PC-3 (cell line): ENCODE measurements around the gene PPCDC. TPM values are rescaled to one million over a fixed set of nuclear protein-coding genes. Genes with fewer than 3 reads are reported as not detected.

Experiments used
- ATAC-seq: fragments of 200-7000 bp; cut with Tn5 transposase; 2 replicates; pipeline ENCODE4 v1.9.1; 2020; ENCODE audit warnings: mild to moderate bottlenecking, moderate library complexity
- BruUV-seq: library from RNA; stranded (reverse); fragments of 400-500 nt; replicated peaks from 2 replicates; lab custom pipeline; 2021; lab: Mats Ljungman, UMichigan
- CTCF ChIA-PET: fragments of 300-600 bp; sonication (Branson Sonifier 250); formaldehyde crosslinking; loops from one replicate; lab custom pipeline; 2022; ENCODE audit warnings: antibody characterized with exemption; lab: Charles Lee
- POLR2A ChIA-PET: fragments of 300-600 bp; sonication (Branson Sonifier 250); formaldehyde crosslinking; loops from one replicate; lab custom pipeline; 2022; ENCODE audit warnings: antibody characterized with exemption; ENCODE audit not compliant: unreplicated experiment; lab: Charles Lee
- DNase-seq: peaks from one replicate; pipeline ENCODE4 v3.0.0-alpha.2; 2015
- H2AFZ ChIP-seq: fragments of 300-600 bp; sonication (generic); 2 replicates; pipeline ENCODE4 v1.6.0; 2016; ENCODE audit warnings: antibody characterized with exemption, low read length
- H3F3A ChIP-seq: fragments of 300-600 bp; sonication (generic); one replicate; pipeline ENCODE4 v1.6.0; 2017; ENCODE audit warnings: antibody characterized with exemption, low read length, control low read depth, mild to moderate bottlenecking; ENCODE audit not compliant: unreplicated experiment
- H3K27ac ChIP-seq: fragments of 300-600 bp; sonication (generic); 2 replicates; pipeline ENCODE4 v1.5.1; 2016; ENCODE audit warnings: mild to moderate bottlenecking, low read length
- H3K27me3 ChIP-seq: fragments of 300-600 bp; sonication (generic); 2 replicates; pipeline ENCODE4 v1.6.1; 2016; ENCODE audit warnings: low read length, mixed read lengths
- H3K36me3 ChIP-seq: fragments of 300-600 bp; sonication (generic); 2 replicates; pipeline ENCODE4 v1.6.1; 2016; ENCODE audit warnings: low read depth, mixed run types, low read length, mixed read lengths
- H3K4me1 ChIP-seq: fragments of 300-600 bp; sonication (generic); 2 replicates; pipeline ENCODE4 v1.5.1; 2016; ENCODE audit warnings: low read length; ENCODE audit not compliant: insufficient read depth
- H3K4me2 ChIP-seq: fragments of 300-600 bp; sonication (generic); 2 replicates; pipeline ENCODE4 v1.6.0; 2016; ENCODE audit warnings: low read length
- H3K4me3 ChIP-seq: fragments of 300-600 bp; sonication (generic); 2 replicates; pipeline ENCODE4 v1.5.1; 2016; ENCODE audit warnings: mild to moderate bottlenecking, low read length, mixed read lengths
- H3K79me2 ChIP-seq: fragments of 300-600 bp; sonication (generic); 2 replicates; pipeline ENCODE4 v1.6.1; 2017; ENCODE audit warnings: low read length, mixed read lengths
- H3K9ac ChIP-seq: fragments of 300-600 bp; sonication (generic); 2 replicates; pipeline ENCODE4 v1.6.0; 2016; ENCODE audit warnings: mild to moderate bottlenecking, low read length
- H3K9me2 ChIP-seq: fragments of 300-600 bp; sonication (generic); replicated peaks from 2 replicates; pipeline ENCODE4 v1.6.1; 2016; ENCODE audit warnings: mixed run types, low read length, mixed read lengths
- H3K9me3 ChIP-seq: fragments of 300-600 bp; sonication (generic); 2 replicates; pipeline ENCODE4 v1.6.1; 2016; ENCODE audit warnings: low read length, mixed read lengths
- H4K20me1 ChIP-seq: fragments of 300-600 bp; sonication (generic); 2 replicates; pipeline ENCODE4 v1.6.1; 2016; ENCODE audit warnings: low read length, mixed read lengths
- CTCF ChIP-seq: fragments of 300-600 bp; sonication (generic); conservative IDR thresholded peaks from 2 replicates; pipeline ENCODE4 v1.5.1; 2017; ENCODE audit warnings: antibody characterized with exemption, low read depth, mild to moderate bottlenecking, low read length
- EZH2 ChIP-seq: fragments of 300-600 bp; sonication (generic); IDR thresholded peaks from one replicate; pipeline ENCODE4 v1.6.1; 2017; ENCODE audit warnings: antibody characterized with exemption, mild to moderate bottlenecking, low read length; ENCODE audit not compliant: unreplicated experiment
- EZH2phosphoT487 ChIP-seq: fragments of 300-600 bp; sonication (generic); IDR thresholded peaks from 2 replicates; pipeline ENCODE4 v1.6.1; 2018; ENCODE audit warnings: mild to moderate bottlenecking, antibody characterized with exemption, low read length, borderline replicate concordance
- intact Hi-C: fragments of 100-400 bp; cut with micrococcal nuclease; formaldehyde crosslinking; loops from 2 replicates; pipeline ENCODE4 v1.9.0; 2023
- total RNA-seq: library from RNA; depleted of rRNA; stranded (reverse); fragments of >200 nt; gene quantifications from 2 replicates; pipeline ENCODE4 v1.2.3, GENCODE V29; 2014

Gene PPCDC
- total RNA-seq, 1 experiment from 2014 or later: 31.5 TPM

- H4K20me1 ChIP-seq: no peaks in the 10 kb centered on the region
- POLR2A ChIA-PET: interaction anchor here (0.6 kb wide), 1 partner anchor 1022 kb away, joined by 8 read pairs; no protein-coding TSS in a partner anchor
- DNase-seq (no peak), ATAC-seq (no peak)
- no peak overlapping the region for H3K27ac ChIP-seq
- CTCF ChIA-PET: no interaction called here
- no peak overlapping the region for H3K9ac ChIP-seq
- no peaks in the 10 kb centered on the region for H3K79me2 ChIP-seq
- TF ChIP-seq CTCF (no peak), EZH2phosphoT487 (no peak), EZH2 (no peak)
- intact Hi-C loops: no loop called here
- H2AFZ ChIP-seq: no peak overlapping the region
- H3K4me2 ChIP-seq: no peak overlapping the region
- no peaks in the 10 kb centered on the region for H3K9me3 ChIP-seq
- no TSS peak for BruUV-seq
- H3K27me3 ChIP-seq: no peaks in the 10 kb centered on the region
- H3K4me3 ChIP-seq: no peak overlapping the region
- no peaks in the 10 kb centered on the region for H3K9me2 ChIP-seq
- no peaks in the 10 kb centered on the region for H3K36me3 ChIP-seq
- no peaks in the 10 kb centered on the region for H3K4me1 ChIP-seq
- no peaks in the 10 kb centered on the region for H3F3A ChIP-seq
These were observed 16.2 kb upstream of the PPCDC start for GRCh38 chr15:75007216-75007615.

- Histone ChIP-seq H3K9me2 (no peaks in the 10 kb centered on the region), H3K9me3 (no peaks in the 10 kb centered on the region), H3K79me2 (no peaks in the 10 kb centered on the region), H3K4me1 (no peaks in the 10 kb centered on the region), H2AFZ (no peak overlapping the region), H3K27ac (no peak overlapping the region), H3K4me3 (no peak overlapping the region), H3F3A (no peaks in the 10 kb centered on the region), H3K4me2 (no peak overlapping the region), H3K27me3 (no peaks in the 10 kb centered on the region), H4K20me1 (no peaks in the 10 kb centered on the region), H3K9ac (no peak overlapping the region), H3K36me3 (no peaks in the 10 kb centered on the region)
- BruUV-seq: no TSS peak
- ATAC-seq: no peak
- CTCF ChIA-PET: no interaction called here
- intact Hi-C loops: no loop called here
- TF ChIP-seq CTCF (no peak), EZH2 (no peak), EZH2phosphoT487 (no peak)
- DNase-seq: no peak
- POLR2A ChIA-PET: no interaction called here
These were observed 15.2 kb upstream of the PPCDC start for GRCh38 chr15:75008221-75008625.

GRCh38 chr15:75008629-75009326 lies 14.6 kb upstream of the PPCDC start:
- H3K36me3 ChIP-seq: no peaks in the 10 kb centered on the region
- H3K27me3 ChIP-seq: no peaks in the 10 kb centered on the region
- no peak for ATAC-seq
- no peaks in the 10 kb centered on the region for H3F3A ChIP-seq
- no peaks in the 10 kb centered on the region for H3K4me1 ChIP-seq
- intact Hi-C loops: no loop called here
- H3K9me2 ChIP-seq: no peaks in the 10 kb centered on the region
- no peaks in the 10 kb centered on the region for H4K20me1 ChIP-seq
- no peaks in the 10 kb centered on the region for H3K9me3 ChIP-seq
- no peak overlapping the region for H2AFZ ChIP-seq
- CTCF ChIA-PET: no interaction called here
- H3K4me2 ChIP-seq: no peak overlapping the region
- no peak overlapping the region for H3K4me3 ChIP-seq
- no peak overlapping the region for H3K9ac ChIP-seq
- POLR2A ChIA-PET: no interaction called here
- BruUV-seq: no TSS peak
- no peak overlapping the region for H3K27ac ChIP-seq
- peak; percentile 22 for DNase-seq
- TF ChIP-seq EZH2: no peak
- TF ChIP-seq EZH2phosphoT487: no peak
- TF ChIP-seq CTCF: no peak
- H3K79me2 ChIP-seq: no peaks in the 10 kb centered on the region
